G401 (cell line): ENCODE results near the gene CHID1. TPM values are rescaled to one million over a fixed set of nuclear protein-coding genes. Genes with fewer than 3 reads are reported as not detected.

ENCODE experiments used
- DNase-seq: peaks from one replicate; pipeline ENCODE4 v3.0.0-alpha.2; 2015; ENCODE audit warnings: low spot score
- in situ Hi-C: cut with HindIII; loops from 2 replicates; pipeline ENCODE4 v1.10.0; 2016; ENCODE audit warnings: low sequenced_read_pairs, mixed read lengths
- total RNA-seq: library from RNA; depleted of rRNA; stranded (reverse); fragments of >200 nt; shearing (Covaris generic); gene quantifications from 2 replicates; pipeline ENCODE4 v1.2.3, GENCODE V29; 2014

CHID1 gene
- total RNA-seq, 1 experiment from 2014 or later, result 64.2 TPM

DNA sequence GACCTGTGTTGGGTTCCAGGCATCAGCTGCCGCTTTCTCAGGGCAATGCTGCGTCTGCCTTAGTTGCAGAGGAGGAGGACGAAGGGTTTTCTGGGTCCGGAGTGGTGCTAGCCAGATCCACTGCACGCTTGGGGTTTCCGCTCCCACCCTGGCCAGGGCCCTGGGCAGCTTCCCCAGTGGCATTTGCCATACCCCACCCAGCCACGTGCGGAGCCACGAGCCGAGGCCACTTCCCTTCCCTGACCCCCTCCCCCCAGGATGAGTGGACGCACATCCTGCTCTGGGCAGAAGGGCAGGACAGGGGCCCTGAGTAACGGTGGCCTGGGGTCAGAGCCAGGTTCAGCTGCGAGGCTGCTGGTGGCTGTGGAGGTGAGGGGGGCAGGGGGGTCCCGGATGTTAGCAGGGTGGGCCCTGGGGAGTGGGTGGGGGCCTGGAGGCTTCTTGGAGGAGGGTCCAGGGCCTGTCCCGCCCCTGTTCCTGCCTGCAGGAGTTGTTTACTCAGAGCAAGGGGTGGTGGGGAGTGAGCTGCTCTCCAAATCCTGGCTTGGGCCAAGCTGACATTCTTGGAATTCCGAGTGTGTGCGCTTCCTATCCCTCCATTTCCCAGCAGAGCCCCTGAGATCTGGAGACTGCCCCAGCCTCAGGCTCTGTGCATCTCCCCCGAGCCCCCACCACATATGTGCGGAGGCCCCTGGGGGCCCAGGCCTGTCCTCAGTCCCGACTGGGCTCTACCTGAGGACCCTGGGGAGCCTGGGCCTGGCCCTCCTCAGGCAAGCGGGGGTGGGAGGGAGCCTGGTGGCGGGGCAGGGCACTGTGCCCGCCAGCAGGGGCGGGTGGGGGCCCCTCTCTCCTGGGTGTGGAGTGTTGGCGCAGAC lies 66.6 kb downstream of the CHID1 start:
- in situ Hi-C loops, result no loop called here
- DNase-seq, result peak; percentile 65

- in situ Hi-C loops, result no loop called here
- no peak for DNase-seq
These were observed 67.4 kb downstream of the CHID1 start for GRCh38 chr11:843086-843734.

DNA sequence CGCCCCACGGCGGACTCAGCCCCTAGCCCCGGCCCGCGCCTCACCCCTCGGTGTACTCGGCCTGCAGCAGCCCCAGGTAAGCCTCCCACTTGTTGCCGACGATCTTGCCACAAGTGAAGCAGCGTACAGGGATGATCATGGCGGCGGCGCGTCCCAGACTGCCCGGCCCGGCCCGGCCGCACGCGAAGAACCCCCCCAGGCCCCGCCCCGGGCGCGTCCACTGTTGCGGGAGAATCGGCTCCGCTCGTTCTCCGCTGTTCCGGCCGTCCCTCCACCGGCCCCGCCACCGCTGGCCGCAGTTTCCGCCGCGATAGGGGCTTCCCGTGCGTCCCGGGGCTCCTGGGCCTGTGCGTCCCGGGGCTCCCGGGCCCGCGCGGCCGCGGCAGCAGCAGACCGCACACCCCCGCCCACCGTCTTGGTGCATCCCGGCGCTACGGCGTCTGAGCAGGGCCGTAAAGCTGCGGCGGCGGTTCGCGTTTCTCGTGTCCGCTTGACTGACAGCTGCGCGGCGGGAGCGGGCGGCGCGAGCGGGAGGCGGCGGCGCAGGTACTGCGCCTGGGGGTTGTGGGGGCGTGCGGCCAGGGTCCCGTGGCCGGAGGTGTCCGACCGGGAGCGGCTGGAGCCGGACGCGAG lies 68.1 kb downstream of the CHID1 start, which contains the start of the genes POLR2L and TSPAN4:
Gene POLR2L (minus strand): TSS at position 160 of the 633 bp plus-strand sequence. CDS start 21 bp downstream, at position 139.
Gene TSPAN4 (plus strand): TSS at position 483 of the 633 bp plus-strand sequence. CDS start 7,453 bp downstream, outside the sequence.
- peak; percentile 84 for DNase-seq
- in situ Hi-C loops, result no loop called here

DNA sequence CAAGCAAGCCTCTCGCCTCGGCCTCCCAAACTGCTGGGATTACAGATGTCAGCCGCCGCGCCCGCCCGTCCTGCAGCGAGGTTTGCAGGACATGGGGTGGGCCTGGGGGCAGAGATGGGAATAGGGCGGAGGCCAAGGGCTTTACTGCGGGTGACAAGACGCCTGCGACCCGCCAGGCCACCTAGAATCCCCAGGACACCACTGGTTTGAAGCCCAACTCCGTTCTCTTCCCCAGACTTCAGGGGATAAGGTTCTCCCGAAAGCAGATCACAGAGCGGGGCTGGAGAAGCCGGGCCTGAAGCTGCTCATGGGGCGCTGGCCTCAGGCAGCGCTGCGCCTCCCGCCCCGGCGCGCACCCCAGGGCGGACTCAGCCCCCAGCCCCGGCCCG lies 68.6 kb downstream of the CHID1 start:
- no peak for DNase-seq
- in situ Hi-C loops, result no loop called here

DNA sequence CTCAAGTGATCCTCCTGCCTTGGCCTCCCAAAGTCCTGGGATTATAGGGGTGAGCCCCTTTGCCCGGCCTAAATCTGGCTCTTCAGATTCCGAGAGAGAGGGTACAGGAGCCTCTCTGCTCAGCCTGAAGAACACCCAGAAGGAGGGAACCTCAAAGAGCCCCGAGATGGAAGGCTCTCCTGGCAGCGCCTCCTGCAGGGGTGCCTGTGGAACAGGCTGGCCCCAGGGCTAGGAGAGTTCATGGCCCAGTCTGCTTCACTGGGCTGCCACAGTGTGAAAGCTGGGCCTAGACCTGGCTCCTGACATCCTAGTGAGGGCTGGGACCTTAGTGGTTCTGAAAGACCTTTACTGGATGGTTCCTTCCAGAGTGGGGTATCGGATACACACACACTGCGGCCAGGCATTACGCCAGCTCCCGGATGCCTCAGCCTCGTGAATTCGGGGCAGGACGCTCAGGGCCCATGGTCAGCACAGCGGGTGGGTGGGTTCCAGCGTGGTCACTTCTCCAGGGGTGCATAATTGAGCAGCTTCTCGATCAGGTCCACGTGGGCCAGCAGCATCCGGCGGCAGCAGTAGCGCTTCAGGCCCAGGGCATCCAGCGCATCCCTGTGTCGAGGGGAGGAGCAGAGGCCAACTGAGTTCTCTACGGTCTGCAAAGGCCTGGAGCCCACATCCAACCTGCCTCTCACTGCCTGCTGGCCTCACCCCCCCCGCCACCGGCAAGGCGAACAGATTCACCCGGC lies 70.6 kb downstream of the CHID1 start:
- in situ Hi-C loops, result no loop called here
- no peak for DNase-seq

- in situ Hi-C loops, result no loop called here
- DNase-seq, result no peak
These were observed 71.4 kb downstream of the CHID1 start for GRCh38 chr11:839280-839623.

DNA sequence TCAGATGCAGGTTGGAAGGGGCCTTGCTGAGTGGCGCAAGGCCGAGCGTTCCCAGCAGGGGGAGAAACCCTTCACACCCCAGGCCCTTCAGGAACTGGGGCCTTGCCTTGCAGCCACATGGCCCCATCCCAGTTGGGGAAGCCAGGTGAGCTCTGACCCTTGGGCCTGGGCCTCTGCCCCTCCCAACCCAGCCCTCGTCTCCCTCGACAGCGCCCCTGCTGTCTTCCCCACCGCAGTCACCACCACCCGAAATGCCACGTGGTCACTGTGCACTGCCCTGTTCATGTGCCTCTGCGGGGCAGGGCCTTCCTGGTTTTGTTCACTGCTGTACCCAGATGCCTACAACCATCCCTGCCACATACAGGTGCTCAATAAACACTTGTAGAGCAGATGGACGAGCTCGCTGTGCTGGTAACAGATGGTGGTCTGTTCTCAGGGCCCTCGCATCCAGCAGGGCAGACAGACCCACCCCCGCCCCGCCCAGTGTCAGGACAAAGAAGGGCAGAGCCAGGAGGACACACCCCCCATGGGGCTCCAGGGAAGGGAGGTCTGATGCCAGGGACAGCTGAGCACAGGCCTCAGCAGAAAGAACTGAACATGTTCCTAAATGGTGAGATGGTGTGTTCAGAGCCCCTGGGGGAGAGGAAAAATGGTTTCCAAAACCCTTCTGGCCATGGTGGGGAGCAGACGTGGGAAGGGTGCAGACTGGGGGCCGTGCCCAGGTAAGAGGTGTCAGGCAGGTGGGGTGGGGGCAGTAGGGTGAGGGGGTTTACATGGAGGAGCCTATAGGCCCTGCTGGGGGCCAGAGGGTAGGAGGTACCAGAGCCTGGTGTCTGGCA lies 72.0 kb downstream of the CHID1 start:
- in situ Hi-C loops, result no loop called here
- DNase-seq, result no peak

- in situ Hi-C loops, result no loop called here
- DNase-seq, result no peak
These were observed 72.7 kb downstream of the CHID1 start for GRCh38 chr11:837990-838307.

GRCh38 chr11:837189-837989 lies 73.2 kb downstream of the CHID1 start:
- DNase-seq, result no peak
- in situ Hi-C loops, result no loop called here

- no peak for DNase-seq
- in situ Hi-C loops, result no loop called here
These were observed 73.9 kb downstream of the CHID1 start for GRCh38 chr11:836700-837099.

GRCh38 chr11:836274-836673 lies 74.3 kb downstream of the CHID1 start:
- no peak for DNase-seq
- in situ Hi-C loops, result no loop called here

DNA sequence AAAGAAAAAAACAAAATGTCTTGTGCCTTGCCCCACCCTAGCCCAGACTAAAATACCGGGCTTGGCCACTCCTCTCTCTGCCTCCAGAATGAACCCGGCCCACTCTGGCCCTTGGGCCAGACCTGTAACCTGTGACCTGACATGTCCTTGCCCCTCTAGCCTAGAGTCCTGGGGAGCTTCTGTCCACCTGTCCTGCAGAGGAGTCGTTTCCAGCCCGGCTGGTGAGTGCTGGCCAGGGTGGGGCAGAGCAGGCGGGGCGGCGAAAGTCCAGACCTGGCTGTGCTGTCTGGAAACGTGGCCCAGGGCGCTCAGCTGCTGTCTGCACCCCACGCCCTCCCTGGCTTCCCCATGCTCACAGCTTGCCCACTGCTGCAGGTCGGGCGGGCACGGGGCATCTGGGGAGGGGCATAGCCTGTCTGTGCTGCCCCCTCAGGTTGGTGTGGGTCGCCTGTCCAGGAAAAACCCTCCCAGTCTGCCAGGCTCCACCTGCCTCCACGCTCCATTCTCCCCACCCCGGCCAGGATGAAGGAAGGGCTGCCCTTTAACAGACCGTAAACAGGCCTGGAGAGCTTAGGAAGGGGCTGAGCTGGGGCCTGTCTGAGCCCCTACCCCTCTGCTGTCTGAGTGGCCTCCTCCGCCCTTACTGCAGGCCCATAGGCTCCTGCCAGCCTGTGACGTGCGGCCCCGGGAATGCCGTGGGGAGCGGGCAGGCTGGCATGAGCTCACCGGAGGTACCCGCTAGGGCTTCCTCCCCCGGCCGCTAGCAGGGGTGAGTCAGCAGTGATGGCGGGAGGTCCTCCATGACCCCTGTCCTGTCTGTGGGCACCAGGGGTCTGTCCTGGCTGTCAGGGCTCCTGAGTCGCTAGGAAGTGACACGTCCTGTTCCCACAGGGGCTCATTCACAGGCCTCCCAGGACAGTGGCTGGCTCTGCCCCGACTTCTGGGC lies 76.0 kb downstream of the CHID1 start:
- in situ Hi-C loops, result no loop called here

DNA sequence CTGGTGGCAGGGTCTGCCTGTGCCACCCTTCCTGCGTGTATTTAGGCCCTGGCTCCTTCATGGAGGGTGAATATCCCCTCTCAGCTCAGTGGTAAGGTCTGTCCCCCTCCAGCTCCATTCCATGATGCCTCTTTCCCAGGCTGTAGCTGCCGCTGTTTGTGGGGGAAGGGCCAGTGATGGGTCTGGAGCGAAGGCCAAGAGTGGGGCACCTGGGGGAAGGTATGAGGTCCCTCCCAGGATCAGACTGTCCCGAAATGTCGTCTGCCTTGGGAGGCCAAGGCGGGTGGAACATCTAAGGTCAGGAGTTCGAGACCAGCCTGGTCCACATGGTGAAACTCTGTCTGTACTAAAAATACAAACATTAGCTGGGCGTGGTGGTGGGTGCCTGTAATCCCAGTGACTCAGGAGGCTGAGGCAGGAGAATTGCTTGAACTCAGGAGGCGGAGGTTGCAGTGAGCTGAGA lies 76.7 kb downstream of the CHID1 start:
- DNase-seq, result no peak
- in situ Hi-C loops, result no loop called here

More for the DNA sequence above, 76.0 kb downstream of the CHID1 start:
- DNase-seq, result peak; percentile 64

DNA sequence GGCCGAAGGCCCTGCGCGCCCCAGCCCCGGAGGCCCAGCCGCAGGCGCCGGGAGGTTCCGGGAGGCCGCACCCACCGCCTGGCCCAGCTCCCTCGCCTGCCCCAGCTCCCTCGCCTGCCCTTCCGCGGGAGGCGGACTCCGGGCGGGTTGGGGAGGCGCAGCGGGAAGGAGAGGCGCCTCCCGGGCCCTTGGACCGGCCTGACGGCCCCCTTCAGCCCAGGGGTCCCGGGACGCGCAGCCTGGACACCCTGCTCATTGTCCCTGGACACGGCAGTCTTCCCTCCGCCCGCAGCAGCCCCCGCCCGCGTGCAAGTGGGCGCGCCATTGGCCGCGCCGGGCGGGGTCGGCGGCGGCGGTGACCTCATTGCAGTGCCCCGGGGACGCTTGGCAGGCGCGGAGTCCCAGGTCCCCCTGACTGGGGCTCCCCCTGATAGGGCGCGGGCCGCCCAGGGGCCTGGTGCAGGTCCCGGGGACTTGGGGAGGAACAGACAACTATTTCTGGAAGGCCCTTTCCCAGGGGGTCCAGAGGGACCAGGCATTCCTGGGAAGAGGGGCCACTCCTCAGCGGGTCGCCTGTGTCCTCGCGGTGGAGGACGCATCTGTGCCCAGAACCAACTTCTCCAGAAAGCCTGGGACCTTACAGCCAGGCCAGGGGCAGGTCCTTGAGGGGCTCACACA lies 77.4 kb downstream of the CHID1 start:
- DNase-seq, result no peak
- in situ Hi-C loops, result no loop called here

- in situ Hi-C loops, result no loop called here
- peak; percentile 69 for DNase-seq
These were observed 78.0 kb downstream of the CHID1 start, which contains the start of gene CD151 for GRCh38 chr11:832529-833113. Gene CD151, plus strand, starts transcription at chr11:832952. Its CDS starts 3,118 bp downstream, at chr11:836070.
